GM19467 (cell line): Measurements from ENCODE around the gene SH3RF1.
"Not testable (repeated sequence)": the region's sequence is repeated elsewhere in the genome, so short reads cannot be mapped to it uniquely, and the experiment has no call there.

Experiments used
- ATAC-seq: cut with Tn5 transposase; IDR thresholded peaks from one replicate; pipeline ENCODE4 v1.9.1; 2021; ENCODE audit warnings: mild to moderate bottlenecking, moderate library complexity; ENCODE audit not compliant: unreplicated experiment

SH3RF1 gene

GRCh38 chr4:169202878-169203277 is 67.9 kb downstream of the SH3RF1 start:
- no peak for ATAC-seq

GRCh38 chr4:169202145-169202699 is 68.5 kb downstream of the SH3RF1 start:
- ATAC-seq, result peak; percentile 43

GRCh38 chr4:169201222-169202144 is 69.3 kb downstream of the SH3RF1 start:
- ATAC-seq, result peak; percentile 28

- no peak for ATAC-seq
Measured at GRCh38 chr4:169200361-169201030, 70.3 kb downstream of the SH3RF1 start.

GRCh38 chr4:169199184-169199583 is 71.6 kb downstream of the SH3RF1 start:
- no peak for ATAC-seq

GRCh38 chr4:169198167-169198566 is 72.6 kb downstream of the SH3RF1 start:
- ATAC-seq, result no peak

- not testable (repeated sequence) for ATAC-seq
Measured at GRCh38 chr4:169197206-169197605, 73.5 kb downstream of the SH3RF1 start.

GRCh38 chr4:169195032-169195431 is 75.7 kb downstream of the SH3RF1 start:
- ATAC-seq, result no peak

- not testable (repeated sequence) for ATAC-seq
Measured at GRCh38 chr4:169189968-169190367, 80.8 kb downstream of the SH3RF1 start.

- peak; percentile 90 for ATAC-seq
Measured at GRCh38 chr4:169189372-169189771, 81.4 kb downstream of the SH3RF1 start.

- no peak for ATAC-seq
Measured at GRCh38 chr4:169188204-169188603, 82.6 kb downstream of the SH3RF1 start.

GRCh38 chr4:169185133-169185956 is 85.4 kb downstream of the SH3RF1 start:
- ATAC-seq, result no peak

- ATAC-seq, result no peak
Measured at GRCh38 chr4:169184686-169185085, 86.1 kb downstream of the SH3RF1 start.

GRCh38 chr4:169184236-169184635 is 86.5 kb downstream of the SH3RF1 start:
- ATAC-seq, result no peak

GRCh38 chr4:169183581-169183980 is 87.2 kb downstream of the SH3RF1 start:
- no peak for ATAC-seq

- no peak for ATAC-seq
Measured at GRCh38 chr4:169179609-169180521, 90.9 kb downstream of the SH3RF1 start.

- not testable (repeated sequence) for ATAC-seq
Measured at GRCh38 chr4:169178092-169178491, 92.7 kb downstream of the SH3RF1 start.

- no peak for ATAC-seq
Measured at GRCh38 chr4:169175476-169175875, 95.3 kb downstream of the SH3RF1 start.

GRCh38 chr4:169175035-169175434 is 95.7 kb downstream of the SH3RF1 start:
- no peak for ATAC-seq

- no peak for ATAC-seq
Measured at GRCh38 chr4:169174247-169174646, 96.5 kb downstream of the SH3RF1 start.
